Astrocyte (in vitro differentiated cells and primary cell): ENCODE results near the gene EPHB1. TPM values are rescaled to one million over a fixed set of nuclear protein-coding genes. Genes with fewer than 3 reads are reported as not detected.

ENCODE experiments used
- DNase-seq: peaks from one replicate; pipeline ENCODE4 v3.0.0-alpha.2; 2010; ENCODE audit warnings: low read depth
- FAIRE-seq: peaks from 2 replicates; lab custom pipeline; 2011; peaks lifted over from hg19 to GRCh38; lab: Jason Lieb, UNC
- H2AFZ ChIP-seq: 2 replicates; pipeline ENCODE4 v1.6.0; 2012; ENCODE audit warnings: low read depth, low read length, inconsistent platforms
- H3K27ac ChIP-seq: 2 replicates; pipeline ENCODE4 v1.5.1; 2011; ENCODE audit warnings: low read depth, low read length, inconsistent platforms
- H3K27me3 ChIP-seq: 2 replicates; pipeline ENCODE4 v1.6.0; 2011; ENCODE audit warnings: low read length, inconsistent platforms; ENCODE audit not compliant: insufficient read depth
- H3K36me3 ChIP-seq: 2 replicates; pipeline ENCODE4 v1.5.1; 2011; ENCODE audit warnings: low read length, inconsistent platforms; ENCODE audit not compliant: insufficient read depth
- H3K4me1 ChIP-seq: 2 replicates; pipeline ENCODE4 v1.5.1; 2011; ENCODE audit warnings: low read length, inconsistent platforms; ENCODE audit not compliant: insufficient read depth
- H3K4me2 ChIP-seq: 2 replicates; pipeline ENCODE4 v1.6.0; 2012; ENCODE audit warnings: low read length, inconsistent platforms
- H3K4me3 ChIP-seq: 2 replicates; pipeline ENCODE4 v1.5.1; 2011; ENCODE audit warnings: low read depth, mild to moderate bottlenecking, low read length, inconsistent platforms; ENCODE audit not compliant: insufficient read depth
- H3K79me2 ChIP-seq: 2 replicates; pipeline ENCODE4 v1.6.0; 2012; ENCODE audit warnings: mild to moderate bottlenecking, low read length, inconsistent platforms; ENCODE audit not compliant: insufficient read depth
- H3K9ac ChIP-seq: 2 replicates; pipeline ENCODE4 v1.6.0; 2012; ENCODE audit warnings: mild to moderate bottlenecking, low read length, inconsistent platforms
- H3K9me3 ChIP-seq: 2 replicates; pipeline ENCODE4 v1.5.1; 2012; ENCODE audit warnings: low read depth, mild to moderate bottlenecking, low read length, inconsistent platforms; ENCODE audit not compliant: insufficient read depth
- H4K20me1 ChIP-seq: 2 replicates; pipeline ENCODE4 v1.6.0; 2012; ENCODE audit warnings: low read length, inconsistent platforms; ENCODE audit not compliant: insufficient read depth
- H3K27ac Mint-ChIP-seq: one replicate; pipeline ENCODE4 v1.8.0; 2021; ENCODE audit warnings: mild to moderate bottlenecking, mixed read lengths; ENCODE audit not compliant: unreplicated experiment
- H3K27me3 Mint-ChIP-seq: one replicate; pipeline ENCODE4 v1.8.0; 2021; ENCODE audit warnings: low read depth, mixed read lengths; ENCODE audit not compliant: unreplicated experiment
- H3K36me3 Mint-ChIP-seq: one replicate; pipeline ENCODE4 v1.8.0; 2021; ENCODE audit warnings: low read depth, mixed read lengths; ENCODE audit not compliant: unreplicated experiment
- H3K4me1 Mint-ChIP-seq: one replicate; pipeline ENCODE4 v1.8.0; 2021; ENCODE audit warnings: low read depth, mixed read lengths; ENCODE audit not compliant: unreplicated experiment
- H3K4me3 Mint-ChIP-seq: one replicate; pipeline ENCODE4 v1.8.0; 2021; ENCODE audit warnings: mild to moderate bottlenecking, moderate library complexity, mixed read lengths; ENCODE audit not compliant: unreplicated experiment
- H3K9me3 Mint-ChIP-seq: one replicate; pipeline ENCODE4 v1.8.0; 2021; ENCODE audit warnings: mild to moderate bottlenecking, mixed read lengths; ENCODE audit not compliant: unreplicated experiment
- EZH2 ChIP-seq: IDR thresholded peaks from 2 replicates; pipeline ENCODE4 v1.6.1; 2012; ENCODE audit warnings: mild to moderate bottlenecking, low read length, inconsistent platforms; ENCODE audit not compliant: insufficient read depth
- total RNA-seq: library from RNA; stranded (reverse); gene quantifications from 2 replicates; pipeline ENCODE4 v1.2.1, GENCODE V29; 2021
- TF ChIP-seq, protein P1 (sequence below): IDR thresholded peaks from 2 replicates; pipeline ENCODE4 v1.5.1; 2011; ENCODE audit warnings: low read depth, mild to moderate bottlenecking, inconsistent platforms, low read length, moderate library complexity; ENCODE audit not compliant: insufficient read depth

The EPHB1 gene
- total RNA-seq, 1 donor from 2014 or later, result 4.1 TPM

DNA sequence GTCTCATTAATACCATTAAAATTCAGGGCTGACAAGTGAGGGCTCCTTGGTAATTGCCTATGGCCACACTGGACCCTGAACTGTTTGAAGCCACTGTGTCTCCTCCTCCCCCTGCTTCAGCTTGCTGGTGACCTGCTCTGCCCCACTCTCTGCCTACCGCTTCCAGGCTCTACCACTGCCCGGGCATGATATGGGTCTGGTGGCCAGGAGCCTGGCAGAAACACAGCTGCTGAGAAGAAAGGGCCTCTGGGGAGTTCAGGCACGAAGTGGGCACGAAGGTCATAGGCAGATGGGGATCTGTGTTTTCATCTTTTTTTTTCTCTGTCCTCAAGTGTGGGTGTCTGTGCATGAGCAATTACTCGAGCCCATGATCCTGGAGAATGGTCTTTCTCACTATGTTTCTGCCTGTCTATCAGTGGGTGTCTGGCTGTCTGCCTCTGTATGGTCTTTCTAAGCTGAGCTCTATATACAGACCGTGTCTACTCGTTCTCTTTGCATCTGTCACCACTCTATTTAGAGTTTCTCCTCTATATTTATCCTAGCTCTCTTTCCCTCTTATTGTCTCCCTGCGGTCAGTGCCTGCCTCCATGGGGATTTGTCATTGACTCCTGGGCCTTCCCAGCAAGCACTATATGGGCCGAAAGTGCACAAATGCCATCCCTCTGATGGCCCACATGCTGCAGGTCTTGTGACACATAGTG lies 42.1 kb upstream of the EPHB1 start:
- H3K9ac ChIP-seq, result no peak overlapping the region
- H3K36me3 ChIP-seq, result no peaks in the 10 kb centered on the region
- no peaks in the 10 kb centered on the region for H3K27me3 ChIP-seq
- no peak overlapping the region for H3K27ac ChIP-seq
- DNase-seq, result no peak
- no peaks in the 10 kb centered on the region for H3K79me2 ChIP-seq
- H3K4me2 ChIP-seq, result no peak overlapping the region
- no peak overlapping the region for H3K4me3 ChIP-seq
- H3K9me3 ChIP-seq, result no peaks in the 10 kb centered on the region
- Mint-ChIP-seq H3K4me3 (no peak overlapping the region), H3K9me3 (peaks cover 3% of the 10 kb centered on the region), H3K4me1 (no peaks in the 10 kb centered on the region), H3K27me3 (peaks cover 48% of the 10 kb centered on the region), H3K27ac (no peak overlapping the region), H3K36me3 (no peaks in the 10 kb centered on the region)
- H2AFZ ChIP-seq, result no peak overlapping the region
- H3K4me1 ChIP-seq, result no peaks in the 10 kb centered on the region
- TF ChIP-seq, protein P1, sequence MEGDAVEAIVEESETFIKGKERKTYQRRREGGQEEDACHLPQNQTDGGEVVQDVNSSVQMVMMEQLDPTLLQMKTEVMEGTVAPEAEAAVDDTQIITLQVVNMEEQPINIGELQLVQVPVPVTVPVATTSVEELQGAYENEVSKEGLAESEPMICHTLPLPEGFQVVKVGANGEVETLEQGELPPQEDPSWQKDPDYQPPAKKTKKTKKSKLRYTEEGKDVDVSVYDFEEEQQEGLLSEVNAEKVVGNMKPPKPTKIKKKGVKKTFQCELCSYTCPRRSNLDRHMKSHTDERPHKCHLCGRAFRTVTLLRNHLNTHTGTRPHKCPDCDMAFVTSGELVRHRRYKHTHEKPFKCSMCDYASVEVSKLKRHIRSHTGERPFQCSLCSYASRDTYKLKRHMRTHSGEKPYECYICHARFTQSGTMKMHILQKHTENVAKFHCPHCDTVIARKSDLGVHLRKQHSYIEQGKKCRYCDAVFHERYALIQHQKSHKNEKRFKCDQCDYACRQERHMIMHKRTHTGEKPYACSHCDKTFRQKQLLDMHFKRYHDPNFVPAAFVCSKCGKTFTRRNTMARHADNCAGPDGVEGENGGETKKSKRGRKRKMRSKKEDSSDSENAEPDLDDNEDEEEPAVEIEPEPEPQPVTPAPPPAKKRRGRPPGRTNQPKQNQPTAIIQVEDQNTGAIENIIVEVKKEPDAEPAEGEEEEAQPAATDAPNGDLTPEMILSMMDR, result no peak
- TF ChIP-seq EZH2, result no peak
- no peak for FAIRE-seq
- H4K20me1 ChIP-seq, result no peaks in the 10 kb centered on the region

DNA sequence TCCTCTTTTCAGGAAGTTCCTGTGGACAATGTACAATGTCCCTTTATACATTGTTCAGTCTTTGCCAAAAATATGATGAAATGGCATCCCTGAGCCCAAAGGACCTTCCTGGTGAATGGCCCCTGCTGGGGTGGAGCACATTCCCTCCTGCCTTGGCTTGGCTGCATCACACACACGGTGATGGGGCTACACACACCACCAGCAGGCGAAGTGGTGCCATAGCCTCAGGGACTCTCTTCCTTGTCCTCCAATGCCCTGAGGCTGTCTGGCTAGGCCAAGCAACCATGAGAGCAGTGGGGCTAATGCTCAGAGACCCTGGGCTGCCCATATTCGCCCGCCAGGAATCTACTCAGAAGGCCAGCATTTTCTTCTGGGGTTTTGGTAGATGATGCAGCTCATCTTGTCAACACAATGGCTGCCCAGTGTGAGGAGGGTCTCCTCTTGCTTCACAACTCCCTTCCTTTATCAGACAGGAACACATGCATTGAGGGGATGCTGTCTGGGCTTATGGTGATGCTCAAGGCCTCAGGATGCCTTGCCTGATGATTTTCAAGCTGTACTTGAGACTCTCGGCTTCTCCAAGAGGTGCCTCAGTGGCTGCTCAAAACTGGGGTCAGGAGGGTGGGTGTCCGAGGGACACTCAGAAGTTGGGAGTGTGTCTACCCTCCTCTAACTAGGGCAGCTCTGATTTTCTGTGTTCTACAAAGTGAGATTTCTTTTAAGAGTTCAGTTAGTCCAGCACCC lies 40.9 kb upstream of the EPHB1 start:
- Mint-ChIP-seq H3K36me3 (no peaks in the 10 kb centered on the region), H3K27ac (no peak overlapping the region), H3K27me3 (peaks cover 42% of the 10 kb centered on the region), H3K4me1 (no peaks in the 10 kb centered on the region), H3K9me3 (peaks cover 3% of the 10 kb centered on the region), H3K4me3 (no peak overlapping the region)
- no peaks in the 10 kb centered on the region for H3K9me3 ChIP-seq
- no peaks in the 10 kb centered on the region for H4K20me1 ChIP-seq
- DNase-seq (no peak), FAIRE-seq (no peak)
- no peaks in the 10 kb centered on the region for H3K27me3 ChIP-seq
- no peak overlapping the region for H3K4me3 ChIP-seq
- H2AFZ ChIP-seq, result no peak overlapping the region
- H3K36me3 ChIP-seq, result no peaks in the 10 kb centered on the region
- no peaks in the 10 kb centered on the region for H3K79me2 ChIP-seq
- no peak overlapping the region for H3K9ac ChIP-seq
- H3K4me1 ChIP-seq, result no peaks in the 10 kb centered on the region
- H3K4me2 ChIP-seq, result no peak overlapping the region
- H3K27ac ChIP-seq, result no peak overlapping the region
- TF ChIP-seq, protein P1, result no peak
- no peak for TF ChIP-seq EZH2
